OCI-LY1 (cell line): ENCODE results near the gene STBD1.

ENCODE experiments used
- H2AFZ ChIP-seq: fragments of 200-600 bp; sonication (generic), shearing (Covaris generic); 2 replicates; pipeline ENCODE4 v1.6.0; 2014; ENCODE audit warnings: antibody characterized with exemption, mild to moderate bottlenecking, low read length
- H3F3A ChIP-seq: fragments of 200-600 bp; sonication (generic), shearing (Covaris generic); 2 replicates; pipeline ENCODE4 v1.6.0; 2014; ENCODE audit warnings: mild to moderate bottlenecking, antibody characterized with exemption, low read length, moderate library complexity; ENCODE audit not compliant: insufficient read depth
- H3K27ac ChIP-seq: fragments of 200-600 bp; sonication (generic); 2 replicates; pipeline ENCODE4 v1.5.1; 2014; ENCODE audit warnings: low read length, mixed run types, mild to moderate bottlenecking, low read depth; ENCODE audit not compliant: poor library complexity, severe bottlenecking
- H3K27me3 ChIP-seq: fragments of 200-600 bp; sonication (generic); 2 replicates; pipeline ENCODE4 v1.6.0; 2014; ENCODE audit warnings: antibody characterized with exemption, mild to moderate bottlenecking, low read length, moderate library complexity; ENCODE audit not compliant: insufficient read depth
- H3K36me3 ChIP-seq: fragments of 200-600 bp; sonication (generic); 2 replicates; pipeline ENCODE4 v1.6.1; 2014; ENCODE audit warnings: mild to moderate bottlenecking, antibody characterized with exemption, low read length, moderate library complexity, mixed read lengths; ENCODE audit not compliant: insufficient read depth
- H3K4me1 ChIP-seq: fragments of 200-600 bp; sonication (generic); 2 replicates; pipeline ENCODE4 v1.5.1; 2014; ENCODE audit warnings: mild to moderate bottlenecking, low read length, moderate library complexity; ENCODE audit not compliant: insufficient read depth, severe bottlenecking
- H3K4me2 ChIP-seq: fragments of 200-600 bp; sonication (generic), shearing (Covaris generic); 2 replicates; pipeline ENCODE4 v1.6.1; 2014; ENCODE audit warnings: low read length
- H3K4me3 ChIP-seq: fragments of 200-600 bp; sonication (generic); 2 replicates; pipeline ENCODE4 v1.5.1; 2014; ENCODE audit warnings: low read length, low read depth, mild to moderate bottlenecking, mixed read lengths; ENCODE audit not compliant: poor library complexity, severe bottlenecking
- H3K79me2 ChIP-seq: fragments of 200-600 bp; shearing (Covaris generic); 2 replicates; pipeline ENCODE4 v1.6.1; 2016; ENCODE audit warnings: mixed run types, low read length, mixed read lengths; ENCODE audit not compliant: insufficient read depth
- H3K9ac ChIP-seq: fragments of 200-600 bp; sonication (generic), shearing (Covaris generic); 2 replicates; pipeline ENCODE4 v1.6.1; 2014; ENCODE audit warnings: mild to moderate bottlenecking, low read length, mixed read lengths
- H3K9me2 ChIP-seq: fragments of 200-600 bp; sonication (generic), shearing (Covaris generic); 2 replicates; pipeline ENCODE4 v1.6.1; 2014; ENCODE audit warnings: low read depth, mild to moderate bottlenecking, low read length, mixed read lengths
- H3K9me3 ChIP-seq: fragments of 200-600 bp; shearing (Covaris generic); 2 replicates; pipeline ENCODE4 v1.6.1; 2014; ENCODE audit warnings: low read length, mixed read lengths
- H4K20me1 ChIP-seq: fragments of 200-600 bp; sonication (generic), shearing (Covaris generic); 2 replicates; pipeline ENCODE4 v1.6.0; 2016; ENCODE audit warnings: mild to moderate bottlenecking, low read length; ENCODE audit not compliant: insufficient read depth
- EZH2 ChIP-seq: fragments of 200-600 bp; sonication (generic), shearing (Covaris generic); IDR thresholded peaks from 2 replicates; pipeline ENCODE4 v1.8.0; 2017; ENCODE audit warnings: borderline replicate concordance, mixed run types, mild to moderate bottlenecking, antibody characterized with exemption, low read length, moderate library complexity, mixed read lengths
- TF ChIP-seq, protein P1 (sequence below): fragments of 200-600 bp; sonication (generic), shearing (Covaris generic); IDR thresholded peaks from 2 replicates; pipeline ENCODE4 v1.5.1; 2017; ENCODE audit warnings: mild to moderate bottlenecking, antibody characterized with exemption, low read length, moderate library complexity, mixed read lengths

The STBD1 gene

DNA sequence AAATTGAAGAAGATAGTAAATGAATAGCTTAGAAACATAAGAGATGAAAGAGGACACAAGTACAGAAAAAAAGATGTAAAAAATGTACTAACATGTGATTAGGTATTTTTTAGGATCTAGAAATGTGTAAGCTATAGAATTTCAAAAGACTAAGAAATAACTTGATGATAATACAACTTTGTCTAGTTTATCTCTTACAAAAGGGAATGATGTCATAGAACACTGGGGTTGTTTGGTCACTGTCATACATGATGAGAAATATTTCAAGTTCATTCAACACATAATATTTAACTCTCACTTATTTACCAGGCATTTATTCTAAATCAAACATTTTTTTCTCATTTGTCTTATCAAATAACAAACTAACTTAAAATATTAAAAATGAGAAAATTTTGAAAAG lies 18.5 kb downstream of the STBD1 start:
- no peaks in the 10 kb centered on the region for H3K4me1 ChIP-seq

DNA sequence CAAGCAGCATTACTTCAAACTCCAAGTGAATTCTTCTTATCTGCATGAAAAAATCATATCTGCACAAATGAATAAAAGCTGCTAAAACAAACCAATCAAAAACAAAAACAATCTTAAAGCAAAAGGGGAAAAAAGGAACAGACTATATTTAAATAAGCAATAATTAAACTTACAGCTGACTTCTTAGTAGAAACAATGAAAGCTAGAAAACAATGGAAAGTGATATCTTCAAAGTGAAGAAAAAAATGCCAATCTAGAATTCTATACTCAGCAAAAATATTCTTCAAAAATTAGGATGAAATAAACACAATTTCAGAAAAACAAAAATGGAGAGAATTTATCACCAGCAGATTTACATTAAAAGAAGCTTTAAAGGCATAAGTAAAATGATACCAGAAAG lies 20.0 kb downstream of the STBD1 start:
- Histone ChIP-seq H3K4me3 (no peak overlapping the region), H3K79me2 (no peaks in the 10 kb centered on the region), H3F3A (no peaks in the 10 kb centered on the region), H3K27ac (no peak overlapping the region), H4K20me1 (no peaks in the 10 kb centered on the region), H3K9me2 (no peaks in the 10 kb centered on the region), H3K27me3 (no peaks in the 10 kb centered on the region), H3K9ac (no peak overlapping the region), H3K9me3 (peaks cover 4% of the 10 kb centered on the region; the same call in 1 of the 2 replicates), H3K4me2 (no peak overlapping the region), H2AFZ (no peak overlapping the region), H3K4me1 (no peaks in the 10 kb centered on the region), H3K36me3 (no peaks in the 10 kb centered on the region)
- no peak for TF ChIP-seq EZH2
- TF ChIP-seq, protein P1, sequence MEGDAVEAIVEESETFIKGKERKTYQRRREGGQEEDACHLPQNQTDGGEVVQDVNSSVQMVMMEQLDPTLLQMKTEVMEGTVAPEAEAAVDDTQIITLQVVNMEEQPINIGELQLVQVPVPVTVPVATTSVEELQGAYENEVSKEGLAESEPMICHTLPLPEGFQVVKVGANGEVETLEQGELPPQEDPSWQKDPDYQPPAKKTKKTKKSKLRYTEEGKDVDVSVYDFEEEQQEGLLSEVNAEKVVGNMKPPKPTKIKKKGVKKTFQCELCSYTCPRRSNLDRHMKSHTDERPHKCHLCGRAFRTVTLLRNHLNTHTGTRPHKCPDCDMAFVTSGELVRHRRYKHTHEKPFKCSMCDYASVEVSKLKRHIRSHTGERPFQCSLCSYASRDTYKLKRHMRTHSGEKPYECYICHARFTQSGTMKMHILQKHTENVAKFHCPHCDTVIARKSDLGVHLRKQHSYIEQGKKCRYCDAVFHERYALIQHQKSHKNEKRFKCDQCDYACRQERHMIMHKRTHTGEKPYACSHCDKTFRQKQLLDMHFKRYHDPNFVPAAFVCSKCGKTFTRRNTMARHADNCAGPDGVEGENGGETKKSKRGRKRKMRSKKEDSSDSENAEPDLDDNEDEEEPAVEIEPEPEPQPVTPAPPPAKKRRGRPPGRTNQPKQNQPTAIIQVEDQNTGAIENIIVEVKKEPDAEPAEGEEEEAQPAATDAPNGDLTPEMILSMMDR, result no peak

More for the DNA sequence above, 18.5 kb downstream of the STBD1 start:
- Histone ChIP-seq H3K9ac (no peak overlapping the region), H3K79me2 (no peaks in the 10 kb centered on the region), H4K20me1 (no peaks in the 10 kb centered on the region), H3K36me3 (no peaks in the 10 kb centered on the region), H3K4me2 (no peak overlapping the region), H3K9me3 (peaks cover 4% of the 10 kb centered on the region; the same call in 1 of the 2 replicates), H3K27ac (no peak overlapping the region), H2AFZ (no peak overlapping the region), H3K4me3 (no peak overlapping the region), H3K9me2 (no peaks in the 10 kb centered on the region), H3F3A (no peaks in the 10 kb centered on the region), H3K27me3 (no peaks in the 10 kb centered on the region)
- TF ChIP-seq EZH2, result no peak
- TF ChIP-seq, protein P1, result no peak

DNA sequence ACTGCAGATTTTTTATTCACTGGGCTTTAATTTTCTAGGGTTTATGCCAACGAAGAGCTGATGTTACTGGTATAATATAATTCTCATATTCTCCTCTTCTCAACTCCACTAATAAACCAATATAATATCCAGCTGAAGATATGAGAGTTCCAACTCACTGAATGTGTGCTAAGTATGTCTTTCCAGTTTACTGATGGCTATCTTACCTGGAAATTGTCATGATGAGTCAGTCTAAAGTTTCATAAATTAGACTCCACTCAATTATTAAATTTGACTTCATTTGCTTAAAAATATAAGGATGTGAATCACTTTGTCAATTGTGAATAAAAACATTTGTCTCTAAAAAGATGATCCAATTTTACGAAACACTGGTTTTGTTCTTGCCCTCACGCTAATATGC lies 28.4 kb downstream of the STBD1 start:
- Histone ChIP-seq H3K9ac (no peak overlapping the region), H3F3A (no peaks in the 10 kb centered on the region), H3K27ac (no peak overlapping the region), H3K36me3 (no peaks in the 10 kb centered on the region), H4K20me1 (no peaks in the 10 kb centered on the region), H2AFZ (no peak overlapping the region), H3K9me2 (no peaks in the 10 kb centered on the region), H3K27me3 (no peaks in the 10 kb centered on the region), H3K4me3 (no peak overlapping the region), H3K4me1 (no peaks in the 10 kb centered on the region), H3K79me2 (no peaks in the 10 kb centered on the region), H3K9me3 (no peaks in the 10 kb centered on the region), H3K4me2 (no peak overlapping the region)
- TF ChIP-seq EZH2, result no peak
- TF ChIP-seq, protein P1, result no peak
